Osteocyte (in vitro differentiated cells): ENCODE measurements around the gene TMCC3. TPM values are rescaled to one million over a fixed set of nuclear protein-coding genes. Genes with fewer than 3 reads are reported as not detected.
A peak's percentile ranks its signal among the peaks of the same experiment; 100 is the strongest.

ENCODE experiments used
- DNase-seq: peaks from one replicate; pipeline ENCODE4 v3.0.0; 2021; ENCODE audit warnings: mixed read lengths; ENCODE audit not compliant: unreplicated experiment; ENCODE audit errors: extremely low spot score
- H3K27ac Mint-ChIP-seq: one replicate; pipeline ENCODE4 v1.8.0; 2021; ENCODE audit warnings: mild to moderate bottlenecking, mixed read lengths; ENCODE audit not compliant: unreplicated experiment
- H3K27me3 Mint-ChIP-seq: one replicate; pipeline ENCODE4 v1.8.0; 2021; ENCODE audit warnings: mixed read lengths; ENCODE audit not compliant: unreplicated experiment
- H3K36me3 Mint-ChIP-seq: one replicate; pipeline ENCODE4 v1.8.0; 2021; ENCODE audit warnings: mixed read lengths; ENCODE audit not compliant: unreplicated experiment
- H3K4me1 Mint-ChIP-seq: one replicate; pipeline ENCODE4 v1.8.0; 2021; ENCODE audit warnings: mixed read lengths; ENCODE audit not compliant: unreplicated experiment
- H3K4me3 Mint-ChIP-seq: one replicate; pipeline ENCODE4 v1.8.0; 2021; ENCODE audit warnings: mild to moderate bottlenecking, moderate library complexity, mixed read lengths; ENCODE audit not compliant: unreplicated experiment
- H3K9me3 Mint-ChIP-seq: one replicate; pipeline ENCODE4 v1.8.0; 2021; ENCODE audit warnings: mixed read lengths; ENCODE audit not compliant: unreplicated experiment
- total RNA-seq: library from RNA; stranded (reverse); gene quantifications from 2 replicates; pipeline ENCODE4 v1.2.1, GENCODE V29; 2021
- TF ChIP-seq, protein P1 (sequence below): fragments of 200-600 bp; sonication (generic); IDR thresholded peaks from 2 replicates; pipeline ENCODE4 v1.5.0; 2021; ENCODE audit warnings: antibody characterized with exemption, mild to moderate bottlenecking, moderate library complexity

TMCC3 gene
- total RNA-seq, 1 donor from 2014 or later: not detected

DNA sequence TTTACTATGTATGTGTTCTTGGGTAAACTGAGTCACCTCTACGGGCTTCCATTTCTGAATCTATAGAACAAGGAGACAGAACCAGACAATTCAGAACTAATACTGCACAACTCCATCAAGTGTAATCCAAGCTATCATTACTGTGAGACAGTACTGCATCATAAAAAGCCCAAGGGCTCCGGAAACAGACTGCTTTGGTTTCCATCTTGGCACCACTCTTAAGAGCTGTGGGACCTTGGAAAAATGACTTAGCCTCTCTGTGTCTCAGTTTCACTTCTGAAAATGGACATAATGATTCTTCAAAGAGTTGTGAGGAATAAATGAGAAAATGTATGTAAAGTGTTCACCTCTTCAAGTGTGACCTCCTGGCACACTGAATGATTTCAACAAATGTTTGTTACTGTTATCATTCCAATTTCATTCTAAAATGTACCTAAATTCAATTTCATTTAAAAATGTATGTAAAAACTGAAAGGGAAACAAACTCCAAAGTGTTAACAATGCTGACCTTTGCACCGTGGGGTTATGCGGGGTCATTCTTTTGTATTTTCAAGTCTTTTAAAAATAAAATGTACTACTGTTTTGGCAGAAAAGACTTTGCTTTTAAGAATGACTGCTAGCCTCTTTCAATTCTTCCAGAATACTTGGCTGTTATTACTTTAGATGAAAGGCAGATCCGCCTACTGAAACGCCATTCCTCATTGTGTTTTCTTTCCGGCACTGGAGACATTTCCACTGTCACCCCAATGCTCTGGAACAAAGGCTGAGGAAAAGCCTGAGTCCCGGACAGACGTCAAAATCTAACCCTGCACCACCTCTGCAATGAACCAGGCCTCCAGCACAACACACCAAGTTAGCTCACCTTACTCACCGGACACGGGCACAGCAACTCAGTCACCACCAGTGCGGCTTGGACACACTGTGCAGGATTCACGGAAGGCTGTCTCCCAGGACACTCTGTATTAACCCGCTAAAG lies 62.8 kb downstream of the TMCC3 start:
- TF ChIP-seq, protein P1, sequence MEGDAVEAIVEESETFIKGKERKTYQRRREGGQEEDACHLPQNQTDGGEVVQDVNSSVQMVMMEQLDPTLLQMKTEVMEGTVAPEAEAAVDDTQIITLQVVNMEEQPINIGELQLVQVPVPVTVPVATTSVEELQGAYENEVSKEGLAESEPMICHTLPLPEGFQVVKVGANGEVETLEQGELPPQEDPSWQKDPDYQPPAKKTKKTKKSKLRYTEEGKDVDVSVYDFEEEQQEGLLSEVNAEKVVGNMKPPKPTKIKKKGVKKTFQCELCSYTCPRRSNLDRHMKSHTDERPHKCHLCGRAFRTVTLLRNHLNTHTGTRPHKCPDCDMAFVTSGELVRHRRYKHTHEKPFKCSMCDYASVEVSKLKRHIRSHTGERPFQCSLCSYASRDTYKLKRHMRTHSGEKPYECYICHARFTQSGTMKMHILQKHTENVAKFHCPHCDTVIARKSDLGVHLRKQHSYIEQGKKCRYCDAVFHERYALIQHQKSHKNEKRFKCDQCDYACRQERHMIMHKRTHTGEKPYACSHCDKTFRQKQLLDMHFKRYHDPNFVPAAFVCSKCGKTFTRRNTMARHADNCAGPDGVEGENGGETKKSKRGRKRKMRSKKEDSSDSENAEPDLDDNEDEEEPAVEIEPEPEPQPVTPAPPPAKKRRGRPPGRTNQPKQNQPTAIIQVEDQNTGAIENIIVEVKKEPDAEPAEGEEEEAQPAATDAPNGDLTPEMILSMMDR: no peak
- Mint-ChIP-seq H3K27ac (no peak overlapping the region), H3K4me1 (no peaks in the 10 kb centered on the region), H3K9me3 (no peaks in the 10 kb centered on the region), H3K27me3 (peaks cover 27% of the 10 kb centered on the region), H3K4me3 (no peak overlapping the region), H3K36me3 (no peaks in the 10 kb centered on the region)
- DNase-seq: peak; percentile 62

DNA sequence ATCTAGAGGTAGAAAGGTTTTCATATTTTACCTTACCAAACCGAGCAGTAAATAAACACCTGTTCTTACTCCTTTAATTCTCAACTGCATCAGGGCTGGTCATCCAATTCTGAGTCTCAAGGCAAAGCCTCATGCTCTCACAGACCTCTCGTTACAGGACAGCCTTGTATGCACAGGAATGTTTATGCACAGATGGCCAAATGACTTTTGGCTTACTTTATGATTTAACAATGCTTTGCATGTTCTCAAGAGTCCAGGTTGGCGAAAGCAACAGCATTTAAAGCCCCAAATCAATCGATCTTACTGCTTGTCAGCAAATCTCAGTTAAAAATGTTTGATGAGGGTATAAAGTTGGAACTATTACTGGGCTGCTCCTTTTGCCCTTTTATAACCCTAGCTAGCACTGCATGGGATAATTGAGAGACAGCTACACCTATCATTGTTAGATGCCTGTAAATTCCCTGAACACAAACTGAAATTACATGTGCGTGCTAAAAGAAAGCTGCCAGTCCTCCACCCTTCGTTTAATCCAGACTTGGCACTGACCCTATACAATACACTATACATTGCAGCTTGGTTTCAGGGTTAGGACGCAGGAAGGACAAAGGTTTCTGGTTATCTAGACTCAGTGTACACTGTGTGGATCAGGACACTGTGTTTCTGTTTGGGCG lies 63.6 kb downstream of the TMCC3 start:
- Mint-ChIP-seq H3K36me3 (no peaks in the 10 kb centered on the region), H3K4me1 (no peaks in the 10 kb centered on the region), H3K27me3 (peaks cover 27% of the 10 kb centered on the region), H3K27ac (no peak overlapping the region), H3K9me3 (no peaks in the 10 kb centered on the region), H3K4me3 (no peak overlapping the region)
- TF ChIP-seq, protein P1: no peak
- DNase-seq: peak; percentile 13

DNA sequence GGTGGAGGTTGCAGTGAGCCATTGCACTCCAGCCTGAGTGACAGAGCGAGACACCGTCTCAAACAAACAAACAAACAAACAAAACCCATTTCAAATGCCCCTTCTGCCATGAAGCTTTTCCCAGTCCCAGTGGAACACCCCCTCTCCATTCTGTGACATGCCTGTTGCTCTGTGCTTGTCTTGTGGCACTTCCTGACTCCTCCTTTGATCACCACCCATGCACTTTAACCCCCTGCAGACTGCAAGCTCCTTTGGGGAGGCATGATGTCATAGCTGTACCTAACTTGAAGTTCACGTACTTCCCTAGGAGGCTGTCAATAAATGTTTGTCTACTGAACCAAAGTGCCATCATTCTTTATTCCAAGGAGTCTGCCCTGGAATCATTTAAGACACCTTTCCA lies 64.7 kb downstream of the TMCC3 start:
- H3K9me3 Mint-ChIP-seq: no peaks in the 10 kb centered on the region
- H3K4me1 Mint-ChIP-seq: no peaks in the 10 kb centered on the region
- no peak for DNase-seq
- H3K36me3 Mint-ChIP-seq: no peaks in the 10 kb centered on the region
- no peak overlapping the region for H3K27ac Mint-ChIP-seq
- no peak overlapping the region for H3K4me3 Mint-ChIP-seq
- peaks cover 30% of the 10 kb centered on the region for H3K27me3 Mint-ChIP-seq
- TF ChIP-seq, protein P1: no peak

DNA sequence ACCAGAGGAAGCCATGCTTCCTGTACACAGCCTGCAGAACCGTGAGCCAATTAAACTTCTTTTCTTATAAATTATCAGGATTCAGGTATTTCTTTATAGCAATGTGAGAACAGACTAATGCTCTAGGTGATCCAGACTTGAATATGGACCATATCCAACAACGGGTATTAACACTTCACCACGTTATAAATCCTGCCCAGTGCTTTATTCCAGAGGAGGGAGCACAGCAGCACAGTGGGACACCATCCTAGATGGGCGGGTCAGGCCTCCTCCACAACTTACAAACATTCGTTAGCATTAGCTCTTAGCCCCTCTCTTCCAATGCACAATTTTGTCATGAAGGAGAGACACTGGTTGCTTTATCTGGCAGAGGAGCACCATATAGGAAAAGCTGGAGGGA lies 66.0 kb downstream of the TMCC3 start:
- DNase-seq: no peak
- Mint-ChIP-seq H3K36me3 (no peaks in the 10 kb centered on the region), H3K9me3 (no peaks in the 10 kb centered on the region), H3K4me1 (no peaks in the 10 kb centered on the region), H3K27me3 (peaks cover 32% of the 10 kb centered on the region), H3K27ac (no peak overlapping the region), H3K4me3 (no peak overlapping the region)
- TF ChIP-seq, protein P1: no peak

DNA sequence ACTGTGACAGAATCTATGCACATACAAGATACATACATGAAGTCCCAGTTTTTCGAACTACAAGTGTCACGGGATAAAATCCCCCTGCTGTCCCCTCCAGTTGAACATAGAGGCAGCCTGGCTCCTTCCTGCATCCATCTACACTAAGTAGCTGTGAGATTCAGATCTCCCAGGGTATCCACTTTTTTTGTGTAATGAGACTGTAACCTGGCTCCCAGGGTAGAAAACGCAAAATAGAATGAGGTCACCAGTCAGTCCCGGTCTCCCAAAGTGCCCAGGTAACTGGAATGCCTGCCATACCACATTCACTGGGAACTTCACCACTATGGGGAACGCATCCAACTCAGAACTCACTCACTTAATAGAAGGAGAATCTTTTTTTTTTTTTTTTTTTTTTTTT lies 67.8 kb downstream of the TMCC3 start:
- DNase-seq: no peak
- Mint-ChIP-seq H3K4me3 (no peak overlapping the region), H3K27me3 (peaks cover 28% of the 10 kb centered on the region), H3K27ac (no peak overlapping the region), H3K36me3 (no peaks in the 10 kb centered on the region), H3K9me3 (no peaks in the 10 kb centered on the region), H3K4me1 (no peaks in the 10 kb centered on the region)
- TF ChIP-seq, protein P1: no peak
